GM19043 (cell line): ENCODE measurements around the gene YKT6.
"Not testable (repeated sequence)": the region's sequence is repeated elsewhere in the genome, so short reads cannot be mapped to it uniquely, and the experiment has no call there.

Source experiments
- ATAC-seq: cut with Tn5 transposase; IDR thresholded peaks from one replicate; pipeline ENCODE4 v1.9.1; 2021; ENCODE audit warnings: low read depth; ENCODE audit not compliant: unreplicated experiment

Gene YKT6

DNA sequence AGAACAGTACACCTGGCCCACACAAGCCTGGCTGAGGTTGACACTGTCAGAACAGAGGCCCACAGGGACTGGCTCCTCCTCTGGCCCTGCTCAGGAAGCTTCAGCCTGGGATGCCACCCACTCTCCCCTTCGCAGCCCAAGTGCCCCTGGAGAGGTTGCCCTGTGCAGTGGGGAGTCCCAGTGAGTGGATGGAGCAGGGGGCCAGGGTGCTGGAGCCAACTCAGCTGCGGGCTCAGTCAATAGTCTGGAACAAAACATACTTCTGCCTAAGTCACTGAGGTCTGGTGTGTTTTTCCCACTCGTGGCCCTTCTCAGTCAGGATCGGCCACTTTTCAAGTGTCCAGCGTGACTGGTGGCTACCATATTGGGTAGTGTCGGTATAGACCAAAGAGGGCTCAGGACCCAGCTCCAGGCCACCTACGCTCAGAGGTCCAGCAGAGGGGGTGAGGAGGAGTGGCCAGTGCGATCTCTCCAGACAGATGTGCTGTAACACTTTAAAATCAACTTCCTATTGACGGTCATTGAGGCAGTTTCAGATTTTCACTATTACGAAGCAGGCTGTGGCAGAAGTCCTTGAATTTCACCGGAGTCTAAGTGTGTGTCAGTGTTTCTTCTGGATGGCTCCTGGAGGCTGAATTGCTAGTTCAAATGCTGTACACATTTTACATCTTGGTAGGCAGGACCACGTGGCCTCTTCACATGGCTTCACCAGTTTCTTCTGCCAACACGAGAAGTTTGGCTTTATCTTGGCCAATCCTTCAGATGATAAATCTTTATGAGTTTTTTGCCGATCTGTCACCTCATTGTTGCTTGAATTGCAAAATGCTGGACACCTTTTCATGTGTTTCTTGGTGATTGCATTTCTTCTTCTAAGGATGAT, 10.5 kb upstream of the YKT6 start:
- ATAC-seq = no peak

GRCh38 chr7:44191171-44191570, 9.6 kb upstream of the YKT6 start:
- no peak for ATAC-seq

GRCh38 chr7:44193011-44193802, 7.6 kb upstream of the YKT6 start:
- ATAC-seq = no peak

- ATAC-seq = no peak
Measured at GRCh38 chr7:44194069-44194468, 6.7 kb upstream of the YKT6 start.

DNA sequence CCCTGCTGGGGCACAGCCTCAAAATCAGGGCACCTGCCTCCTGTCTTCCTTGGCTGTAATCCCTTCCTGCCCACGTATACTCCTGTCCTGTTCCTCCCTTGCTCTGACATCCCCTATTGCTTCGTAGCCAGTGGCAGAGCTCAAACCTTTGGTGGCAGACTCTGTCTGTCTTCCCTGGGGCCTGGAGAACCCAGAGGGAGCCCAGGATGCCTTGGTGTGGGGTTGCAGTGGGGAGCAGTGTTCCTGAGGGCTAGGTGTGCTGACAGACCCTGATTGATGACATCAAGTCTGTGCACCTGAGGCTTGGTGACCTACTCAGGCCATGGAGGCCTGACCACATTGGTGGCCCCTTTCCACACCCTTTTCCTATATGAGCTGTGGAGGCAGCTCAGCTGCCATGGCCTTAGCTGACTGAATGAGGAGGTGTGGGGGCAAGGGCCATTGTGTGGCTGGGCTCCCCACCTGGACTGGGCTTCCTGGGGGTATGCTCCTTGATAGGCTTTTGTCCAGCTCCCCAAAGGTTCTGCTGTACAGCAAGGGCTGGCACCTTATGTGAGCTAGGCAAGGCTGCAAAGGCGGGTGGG, 6.1 kb upstream of the YKT6 start:
- ATAC-seq = no peak

- no peak for ATAC-seq
Measured at GRCh38 chr7:44195889-44196288, 4.9 kb upstream of the YKT6 start.

GRCh38 chr7:44196450-44196872, 4.3 kb upstream of the YKT6 start:
- ATAC-seq = no peak

GRCh38 chr7:44197474-44197873, 3.3 kb upstream of the YKT6 start:
- ATAC-seq = no peak

- ATAC-seq = not testable (repeated sequence)
Measured at GRCh38 chr7:44200163-44200562, 615 bp upstream of the YKT6 start.

- no peak for ATAC-seq
Measured at GRCh38 chr7:44201813-44202212, 1.0 kb downstream of the YKT6 start.

GRCh38 chr7:44206008-44206407, 5.2 kb downstream of the YKT6 start:
- no peak for ATAC-seq

GRCh38 chr7:44208085-44208484, 7.3 kb downstream of the YKT6 start:
- no peak for ATAC-seq

GRCh38 chr7:44210107-44210506, 9.3 kb downstream of the YKT6 start:
- ATAC-seq = no peak

GRCh38 chr7:44211126-44211675, 10.4 kb downstream of the YKT6 start:
- ATAC-seq = no peak

- ATAC-seq = no peak
Measured at GRCh38 chr7:44212018-44212417, 11.2 kb downstream of the YKT6 start.

GRCh38 chr7:44212581-44213184, 11.9 kb downstream of the YKT6 start:
- ATAC-seq = no peak

DNA sequence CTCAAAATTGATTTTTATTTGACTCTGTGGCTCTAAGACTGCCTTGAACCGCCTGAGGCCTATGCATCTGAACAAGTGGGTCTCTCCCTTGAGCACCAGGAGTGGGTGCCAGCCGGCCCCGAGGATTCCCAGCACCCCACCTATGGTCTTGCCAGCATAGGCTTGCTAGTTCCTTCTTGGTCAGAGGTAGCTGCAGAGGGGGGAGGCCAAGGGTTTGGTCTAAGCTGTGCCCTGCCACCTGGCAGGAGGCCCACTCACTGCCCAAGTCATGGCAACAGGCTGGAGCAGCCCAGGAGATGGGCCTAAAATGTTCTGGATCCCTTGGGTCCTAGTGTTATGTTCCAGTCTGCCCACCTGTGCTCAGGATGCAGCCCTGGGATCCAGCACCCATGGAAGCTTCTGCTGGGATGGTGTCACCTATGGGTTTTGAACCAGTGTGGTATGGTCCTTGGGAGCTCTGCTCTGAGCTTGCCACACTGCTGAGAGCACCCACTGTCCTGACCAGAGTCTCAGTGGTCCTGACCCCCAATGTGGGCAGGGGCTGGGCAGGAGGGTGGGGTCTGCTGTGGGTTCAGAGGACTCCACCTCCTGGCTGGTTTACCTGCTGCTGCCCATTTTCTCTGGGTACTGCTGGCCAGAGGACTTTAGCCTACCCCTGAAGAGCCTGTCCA, 12.6 kb downstream of the YKT6 start:
- ATAC-seq = no peak

DNA sequence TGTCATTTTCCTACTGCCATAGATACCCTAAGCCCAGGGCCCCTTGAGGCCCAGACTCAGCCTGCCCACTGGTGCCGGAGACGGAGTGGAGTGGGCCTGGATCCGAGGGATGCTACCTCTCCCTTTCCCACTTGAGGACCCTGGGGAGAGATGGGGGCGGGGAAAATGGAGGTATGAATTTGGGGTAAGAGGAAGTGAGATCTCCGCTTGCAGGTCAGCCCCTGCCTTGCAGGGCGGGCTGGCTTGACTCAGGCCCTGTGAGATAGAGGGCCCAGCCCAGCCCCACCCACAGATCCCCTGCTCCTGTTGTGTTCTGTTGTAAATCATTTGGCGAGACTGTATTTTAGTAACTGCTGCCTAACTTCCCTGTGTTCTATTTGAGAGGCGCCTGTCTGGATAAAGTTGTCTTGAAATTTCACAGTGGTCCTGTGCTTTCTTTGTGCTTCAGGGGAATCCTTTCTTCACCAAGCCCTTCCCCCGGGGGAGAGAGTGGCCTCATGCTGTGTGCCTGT, 13.2 kb downstream of the YKT6 start:
- ATAC-seq = no peak

GRCh38 chr7:44215531-44215930, 14.8 kb downstream of the YKT6 start:
- ATAC-seq = no peak

DNA sequence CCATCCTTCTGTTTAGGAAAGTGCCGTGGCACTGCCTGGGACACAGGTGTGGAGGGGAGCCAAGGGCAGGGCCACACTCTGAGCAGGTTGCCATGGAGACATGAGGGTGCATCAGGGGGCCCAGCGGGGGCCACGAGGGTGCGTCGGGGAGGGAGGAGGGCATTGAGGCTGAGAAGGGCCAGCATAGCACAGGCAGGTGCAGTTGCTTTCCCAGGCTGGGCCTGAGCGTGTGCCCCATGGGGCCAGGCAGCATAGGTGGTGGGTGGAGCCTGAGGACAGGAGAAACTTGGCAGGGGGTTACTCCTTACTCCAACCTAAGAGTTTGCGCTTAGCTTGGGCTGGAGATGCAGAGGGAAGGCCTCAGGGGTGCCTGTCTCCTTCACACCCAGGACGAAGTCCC, 15.2 kb downstream of the YKT6 start:
- ATAC-seq = no peak
